ENCODE results near the gene PPP2R5C. TPM values are rescaled to one million over a fixed set of nuclear protein-coding genes. Genes with fewer than 3 reads are reported as not detected.

The PPP2R5C gene
- total and polyA plus RNA-seq, 2 donors (not counting 3 experiments of a cell fraction or from before 2014, with no cell fraction given) = 42.6 to 83.6 TPM

GRCh38 chr14:101761881-101762529 is 496 bp downstream of the PPP2R5C start:
- TF ChIP-seq POLR2A (IDR thresholded peaks at IDR 0.05; ENCODE audit: low read depth, low read length) = no peak
- no peak for TF ChIP-seq CTCF (IDR thresholded peaks at IDR 0.05; ENCODE audit: extremely low read depth in 1 of 2, insufficient read depth in 1 of 2, low read depth in 1 of 2, low read length in 2 of 2)
- peak; percentile 34 for TF ChIP-seq EZH2 (IDR thresholded peaks at IDR 0.05; ENCODE audit: borderline replicate concordance, low read depth, low read length, severe bottlenecking)
- TF ChIP-seq MAX (IDR thresholded peaks at IDR 0.05; ENCODE audit: insufficient read depth, insufficient read length) = no peak
- POLR2A ChIA-PET = interaction anchor here (0.6 kb wide), 1 partner anchor 40 kb away, joined by 6 read pairs; no protein-coding TSS in a partner anchor
- peak overlapping the region; percentile 85 for H2AFZ ChIP-seq (ENCODE audit: low read depth, low read length)
- intact Hi-C loops (cut with micrococcal nuclease) (loop anchor here (2.0 to 10.0 kb wide), 5 partner anchors 40 to 553 kb away; partner anchors contain the start of genes HSP90AA1 and ZNF839), dilution Hi-C loops (cut with MboI; ENCODE audit: extremely low pct_ligation_motif_present, low sequenced_read_pairs) (no loop called here)
- H4K20me1 ChIP-seq (replicated peaks; ENCODE audit: control insufficient read depth, extremely low read depth, insufficient read depth, low read length) = no peaks in the 10 kb centered on the region
- H3K27ac ChIP-seq (ENCODE audit: insufficient read depth, low read depth, low read length) = no peak overlapping the region
- H3K36me3 ChIP-seq (ENCODE audit: control insufficient read depth in 2 of 2, extremely low read depth in 1 of 2, insufficient read depth in 2 of 2, low read length in 2 of 2) = no peaks in the 10 kb centered on the region
- peak overlapping the region; percentile 35 for H3K9ac ChIP-seq (replicated peaks; ENCODE audit: extremely low read depth, insufficient read depth, low read length)
- H3K9me1 ChIP-seq (replicated peaks; ENCODE audit: control insufficient read depth, extremely low read depth, insufficient read depth, low read length) = no peaks in the 10 kb centered on the region
- H3K4me1 ChIP-seq (ENCODE audit: control insufficient read depth, extremely low read depth, insufficient read depth, low read length) = peaks cover 6% of the 10 kb centered on the region
- no peaks in the 10 kb centered on the region for H3K79me2 ChIP-seq (ENCODE audit: control insufficient read depth, insufficient read depth, low read length)
- BruUV-seq (replicated peaks) = no TSS peak
- DNase-seq (ENCODE audit: low read depth, low spot score) (peak; percentile 24), FAIRE-seq (no peak)
- CTCF ChIA-PET = interaction anchor here (4.0 kb wide), 1 partner anchor 9 kb away, joined by 42 read pairs; no protein-coding TSS in a partner anchor
- peak overlapping the region; percentile 50 to 64 (median 52) for H3K4me3 ChIP-seq (replicated peaks in 1 of 3; ENCODE audit: insufficient read depth in 1 of 3, low read depth in 1 of 3, low read length in 3 of 3)
- no peaks in the 10 kb centered on the region for H3K9me3 ChIP-seq (replicated peaks; ENCODE audit: control insufficient read depth, insufficient read depth, low read length)
- H3K4me2 ChIP-seq (ENCODE audit: insufficient read depth, low read length) = peak overlapping the region; percentile 66
- peaks cover 13 to 25% of the 10 kb centered on the region in 2 experiments for H3K27me3 ChIP-seq (ENCODE audit: control insufficient read depth in 2 of 2, insufficient read depth in 2 of 2, low read length in 2 of 2)
